NCI-H446 treated with DMSO at 0.1 percent for 48 hours (cell line): ENCODE data around the gene FAM83D.
A peak's percentile ranks its signal among the peaks of the same experiment; 100 is the strongest.

Experiments
- DNase-seq: peaks from one replicate; lab custom pipeline; 2025; lab: John Stamatoyannopoulos, UW

The FAM83D gene

GRCh38 chr20:38926142-38926933, at the start of gene FAM83D:
Gene FAM83D (plus strand): TSS chr20:38926417. CDS start chr20:38926443, 26 bp downstream.
- DNase-seq: peak; percentile 97

- no peak for DNase-seq
Measured at GRCh38 chr20:38877483-38877882, 48.7 kb upstream of the FAM83D start.

GRCh38 chr20:38878866-38879265, 47.4 kb upstream of the FAM83D start:
- DNase-seq: no peak

- no peak for DNase-seq
Measured at GRCh38 chr20:38880952-38881735, 45.1 kb upstream of the FAM83D start.

GRCh38 chr20:38881806-38882440, 44.3 kb upstream of the FAM83D start:
- DNase-seq: no peak

- no peak for DNase-seq
Measured at GRCh38 chr20:38882600-38882999, 43.6 kb upstream of the FAM83D start.

GRCh38 chr20:38883081-38883980, 42.9 kb upstream of the FAM83D start:
- DNase-seq: peak; percentile 98

- DNase-seq: no peak
Measured at GRCh38 chr20:38883981-38884733, 42.1 kb upstream of the FAM83D start.

- DNase-seq: no peak
Measured at GRCh38 chr20:38885357-38885756, 40.9 kb upstream of the FAM83D start.

GRCh38 chr20:38888059-38888831, 38.0 kb upstream of the FAM83D start:
- DNase-seq: no peak

GRCh38 chr20:38889050-38889449, 37.2 kb upstream of the FAM83D start:
- no peak for DNase-seq

GRCh38 chr20:38889792-38890496, 36.3 kb upstream of the FAM83D start:
- DNase-seq: no peak

GRCh38 chr20:38890497-38890818, 35.8 kb upstream of the FAM83D start:
- DNase-seq: no peak

GRCh38 chr20:38892091-38892981, 33.9 kb upstream of the FAM83D start:
- DNase-seq: no peak

GRCh38 chr20:38893056-38893564, 33.1 kb upstream of the FAM83D start:
- DNase-seq: no peak

GRCh38 chr20:38893565-38894090, 32.6 kb upstream of the FAM83D start:
- DNase-seq: peak; percentile 50

GRCh38 chr20:38894091-38894847, 31.9 kb upstream of the FAM83D start:
- DNase-seq: peak; percentile 50
